GM21723 (cell line): ENCODE results near the gene CNTN2.

Experiments used
- ATAC-seq: cut with Tn5 transposase; IDR thresholded peaks from one replicate; pipeline ENCODE4 v1.9.1; 2021; ENCODE audit warnings: mild to moderate bottlenecking, moderate library complexity; ENCODE audit not compliant: unreplicated experiment

The CNTN2 gene

DNA sequence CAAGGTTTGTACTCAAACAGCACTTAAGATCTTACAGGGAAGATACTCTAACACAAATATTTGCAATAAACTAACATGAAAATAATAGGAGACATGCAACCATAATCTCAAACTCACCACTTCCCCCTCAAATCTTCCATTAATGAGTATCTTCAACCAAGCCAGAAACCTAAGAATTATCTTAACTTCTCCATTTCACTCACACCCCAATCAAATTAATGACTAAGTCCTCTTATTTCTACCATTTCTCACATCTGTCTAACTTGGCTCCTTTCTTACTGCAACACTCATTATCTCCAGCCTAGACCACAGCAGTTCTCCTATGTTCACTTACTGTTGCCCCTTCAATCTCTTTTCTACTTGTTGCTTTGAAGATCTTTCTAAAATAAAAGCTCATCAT lies 68.3 kb downstream of the CNTN2 start:
- no peak for ATAC-seq

- no peak for ATAC-seq
Measured at GRCh38 chr1:205118752-205119151, 75.7 kb downstream of the CNTN2 start.

GRCh38 chr1:205121660-205122488 lies 78.9 kb downstream of the CNTN2 start, which contains the start of gene RBBP5:
RBBP5 (minus strand) TSS chr1:205121978; CDS start chr1:205121873, 105 bp downstream.
- ATAC-seq = peak; percentile 94

GRCh38 chr1:205122489-205122882 lies 79.5 kb downstream of the CNTN2 start:
- peak; percentile 13 for ATAC-seq

- ATAC-seq = no peak
Measured at GRCh38 chr1:205124726-205125125, 81.7 kb downstream of the CNTN2 start.

- no peak for ATAC-seq
Measured at GRCh38 chr1:205127646-205128045, 84.6 kb downstream of the CNTN2 start.
